ENCODE data around the gene DENND1A. TPM values are rescaled to one million over a fixed set of nuclear protein-coding genes. Genes with fewer than 3 reads are reported as not detected.

Gene DENND1A
- total RNA-seq, 1 donor from 2014 or later, result 23.0 TPM

DNA sequence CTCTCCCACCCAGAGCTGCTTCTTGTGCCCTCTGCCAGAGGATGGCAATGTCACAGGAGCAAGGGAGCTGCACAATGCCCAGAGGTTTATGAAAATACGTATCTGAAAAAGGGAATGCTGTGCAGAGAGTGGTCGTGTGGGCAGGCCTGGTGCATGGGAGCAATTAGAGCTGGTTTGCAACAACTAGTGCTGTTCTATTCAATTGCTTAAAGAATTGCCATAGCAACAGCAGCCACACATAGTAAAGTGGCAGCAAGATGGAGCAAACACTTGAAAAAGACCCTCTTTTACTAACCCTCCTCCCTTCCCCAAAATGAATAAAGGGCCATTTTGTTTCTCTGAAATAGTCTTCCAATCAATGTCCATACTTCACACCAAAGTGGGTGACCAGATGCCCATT is 407.7 kb downstream of the DENND1A start:
- no peak for DNase-seq
- intact Hi-C loops (cut with DNase I), result no loop called here
- Histone ChIP-seq H3K27ac (no peak overlapping the region), H3K9me3 (no peaks in the 10 kb centered on the region), H3K36me3 (no peaks in the 10 kb centered on the region), H3K27me3 (ENCODE audit: low read depth) (no peaks in the 10 kb centered on the region), H3K4me1 (no peaks in the 10 kb centered on the region), H3K4me3 (no peak overlapping the region)
- ATAC-seq, result no peak
- TF ChIP-seq, protein P1, sequence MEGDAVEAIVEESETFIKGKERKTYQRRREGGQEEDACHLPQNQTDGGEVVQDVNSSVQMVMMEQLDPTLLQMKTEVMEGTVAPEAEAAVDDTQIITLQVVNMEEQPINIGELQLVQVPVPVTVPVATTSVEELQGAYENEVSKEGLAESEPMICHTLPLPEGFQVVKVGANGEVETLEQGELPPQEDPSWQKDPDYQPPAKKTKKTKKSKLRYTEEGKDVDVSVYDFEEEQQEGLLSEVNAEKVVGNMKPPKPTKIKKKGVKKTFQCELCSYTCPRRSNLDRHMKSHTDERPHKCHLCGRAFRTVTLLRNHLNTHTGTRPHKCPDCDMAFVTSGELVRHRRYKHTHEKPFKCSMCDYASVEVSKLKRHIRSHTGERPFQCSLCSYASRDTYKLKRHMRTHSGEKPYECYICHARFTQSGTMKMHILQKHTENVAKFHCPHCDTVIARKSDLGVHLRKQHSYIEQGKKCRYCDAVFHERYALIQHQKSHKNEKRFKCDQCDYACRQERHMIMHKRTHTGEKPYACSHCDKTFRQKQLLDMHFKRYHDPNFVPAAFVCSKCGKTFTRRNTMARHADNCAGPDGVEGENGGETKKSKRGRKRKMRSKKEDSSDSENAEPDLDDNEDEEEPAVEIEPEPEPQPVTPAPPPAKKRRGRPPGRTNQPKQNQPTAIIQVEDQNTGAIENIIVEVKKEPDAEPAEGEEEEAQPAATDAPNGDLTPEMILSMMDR (IDR thresholded peaks at IDR 0.05), result no peak

DNA sequence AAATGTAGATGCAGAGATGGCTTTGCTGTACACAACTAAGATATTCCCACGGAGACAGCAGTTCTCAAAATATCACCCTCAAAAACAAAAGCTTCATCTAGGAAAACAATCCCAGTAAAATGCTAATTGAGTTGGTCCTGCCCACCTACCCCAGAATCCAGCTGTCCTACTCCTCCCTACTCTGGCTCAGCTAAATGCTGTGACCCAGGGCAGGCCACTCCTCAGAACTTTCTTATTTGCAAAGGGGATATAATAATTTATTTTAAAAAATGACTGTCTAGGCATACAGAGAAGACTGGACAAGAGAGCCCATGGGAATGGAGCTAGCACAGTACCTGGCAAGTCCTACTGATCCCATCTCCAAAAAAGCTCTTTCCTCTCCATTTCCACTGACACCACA is 411.6 kb downstream of the DENND1A start:
- intact Hi-C loops (cut with DNase I), result no loop called here
- no peak overlapping the region for H3K27ac ChIP-seq
- H3K9me3 ChIP-seq, result no peaks in the 10 kb centered on the region
- H3K4me3 ChIP-seq, result no peak overlapping the region
- ATAC-seq, result no peak
- H3K27me3 ChIP-seq (ENCODE audit: low read depth), result no peaks in the 10 kb centered on the region
- TF ChIP-seq, protein P1 (IDR thresholded peaks at IDR 0.05), result no peak
- no peaks in the 10 kb centered on the region for H3K36me3 ChIP-seq
- no peaks in the 10 kb centered on the region for H3K4me1 ChIP-seq
- no peak for DNase-seq

DNA sequence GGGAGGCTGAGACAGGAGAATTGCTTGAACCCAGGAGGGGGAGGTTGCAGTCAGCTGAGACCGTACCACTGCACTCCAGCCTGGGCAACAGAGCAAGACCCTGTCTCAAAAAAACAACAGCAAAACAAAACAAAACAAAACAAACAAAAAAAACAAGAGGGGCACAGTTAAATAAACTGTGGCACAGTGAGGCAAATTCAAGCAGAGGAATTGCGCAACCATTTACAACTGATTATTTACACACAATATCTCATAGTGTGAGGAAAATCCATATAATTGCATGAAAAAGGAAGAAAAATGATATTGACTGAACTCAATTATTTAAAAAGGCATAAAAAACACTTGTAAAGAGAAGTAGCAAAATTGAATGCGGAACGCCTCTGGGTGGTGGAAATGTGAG is 412.4 kb downstream of the DENND1A start:
- H3K4me3 ChIP-seq, result no peak overlapping the region
- TF ChIP-seq, protein P1 (IDR thresholded peaks at IDR 0.05), result no peak
- H3K27me3 ChIP-seq (ENCODE audit: low read depth), result no peaks in the 10 kb centered on the region
- H3K4me1 ChIP-seq, result no peaks in the 10 kb centered on the region
- H3K36me3 ChIP-seq, result no peaks in the 10 kb centered on the region
- ATAC-seq, result no peak
- H3K9me3 ChIP-seq, result no peaks in the 10 kb centered on the region
- DNase-seq, result no peak
- intact Hi-C loops (cut with DNase I), result no loop called here
- no peak overlapping the region for H3K27ac ChIP-seq

DNA sequence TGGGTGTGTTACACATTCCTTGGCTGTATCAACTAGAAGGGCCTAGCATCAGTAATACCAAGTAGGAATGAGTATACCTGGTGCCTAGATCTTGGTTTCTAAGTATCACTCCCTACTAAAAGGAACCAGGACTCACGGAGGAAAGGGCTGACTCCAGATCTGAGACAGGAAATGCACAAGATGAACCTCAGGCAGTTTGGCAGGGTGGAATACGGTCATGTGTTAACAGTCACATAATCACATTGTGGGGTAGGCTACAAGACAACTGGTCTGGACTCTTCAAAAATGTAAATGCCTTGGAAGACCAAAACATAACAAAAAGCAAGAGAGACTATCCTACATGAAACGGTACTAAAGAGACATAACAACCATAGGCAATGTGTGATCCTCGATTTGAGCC is 415.2 kb downstream of the DENND1A start:
- H3K36me3 ChIP-seq, result no peaks in the 10 kb centered on the region
- no peaks in the 10 kb centered on the region for H3K4me1 ChIP-seq
- ATAC-seq (no peak), DNase-seq (no peak)
- no peak overlapping the region for H3K27ac ChIP-seq
- H3K27me3 ChIP-seq (ENCODE audit: low read depth), result no peaks in the 10 kb centered on the region
- H3K9me3 ChIP-seq, result no peaks in the 10 kb centered on the region
- TF ChIP-seq, protein P1 (IDR thresholded peaks at IDR 0.05), result no peak
- no peak overlapping the region for H3K4me3 ChIP-seq
- intact Hi-C loops (cut with DNase I), result no loop called here

DNA sequence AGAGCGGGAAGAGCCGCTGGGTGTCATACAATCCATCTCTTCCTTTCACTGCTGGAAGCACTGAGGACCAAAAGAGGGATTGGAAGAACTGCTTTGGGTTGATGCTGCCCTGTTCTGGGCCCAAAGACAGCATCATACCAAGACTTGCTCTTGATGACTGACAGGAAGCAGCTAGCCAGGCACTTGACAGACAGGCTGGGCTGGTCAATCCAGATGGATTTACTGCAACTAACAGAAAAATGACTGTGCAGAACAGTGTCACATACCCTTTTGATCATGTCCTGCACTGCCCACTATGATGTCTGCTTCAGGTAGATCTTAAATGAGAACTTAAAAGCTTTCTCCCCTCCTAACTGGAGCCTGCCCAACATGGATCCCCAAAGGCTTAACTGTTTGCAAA is 416.4 kb downstream of the DENND1A start:
- TF ChIP-seq, protein P1 (IDR thresholded peaks at IDR 0.05), result no peak
- Histone ChIP-seq H3K4me1 (no peaks in the 10 kb centered on the region), H3K9me3 (no peaks in the 10 kb centered on the region), H3K36me3 (no peaks in the 10 kb centered on the region), H3K27me3 (ENCODE audit: low read depth) (no peaks in the 10 kb centered on the region), H3K27ac (no peak overlapping the region), H3K4me3 (no peak overlapping the region)
- DNase-seq (no peak), ATAC-seq (no peak)
- intact Hi-C loops (cut with DNase I), result no loop called here

Data from lower lobe of right lung (tissue), 2 donors.